ENCODE results near the gene ELAVL4. TPM values are rescaled to one million over a fixed set of nuclear protein-coding genes. Genes with fewer than 3 reads are reported as not detected.

The ELAVL4 gene
- total RNA-seq = not detected in 2 replicates

GRCh38 chr1:50108497-50109059, at the start of gene ELAVL4:
ELAVL4 (plus strand) TSS chr1:50108920; CDS start chr1:50109190, 270 bp downstream.

Other genes with a start within 250 kb of the ELAVL4 start
- not detected in 2 replicates for gene AGBL4, start 85.0 kb upstream of the ELAVL4 start, total RNA-seq